GM19372 (cell line): Measurements from ENCODE around the gene REXO1.

ENCODE experiments used
- ATAC-seq: cut with Tn5 transposase; IDR thresholded peaks from one replicate; pipeline ENCODE4 v1.9.1; 2021; ENCODE audit warnings: mild to moderate bottlenecking, low read depth, moderate library complexity; ENCODE audit not compliant: unreplicated experiment

Gene REXO1

GRCh38 chr19:1775951-1776605, 72.2 kb downstream of the REXO1 start:
- no peak for ATAC-seq

- ATAC-seq, result no peak
These were observed 73.1 kb downstream of the REXO1 start for GRCh38 chr19:1774989-1775772.

GRCh38 chr19:1773184-1773583, 75.1 kb downstream of the REXO1 start:
- no peak for ATAC-seq

- no peak for ATAC-seq
These were observed 77.3 kb downstream of the REXO1 start for GRCh38 chr19:1770866-1771576.

- no peak for ATAC-seq
These were observed 78.7 kb downstream of the REXO1 start for GRCh38 chr19:1769645-1769985.

GRCh38 chr19:1768918-1769644, 79.2 kb downstream of the REXO1 start:
- ATAC-seq, result no peak

- no peak for ATAC-seq
These were observed 80.0 kb downstream of the REXO1 start for GRCh38 chr19:1768248-1768647.

- no peak for ATAC-seq
These were observed 80.8 kb downstream of the REXO1 start for GRCh38 chr19:1767464-1767933.

- no peak for ATAC-seq
These were observed 81.4 kb downstream of the REXO1 start for GRCh38 chr19:1766800-1767352.

- no peak for ATAC-seq
These were observed 82.1 kb downstream of the REXO1 start for GRCh38 chr19:1765904-1766799.
